ENCODE results near the gene GOLGA6C. TPM values are rescaled to one million over a fixed set of nuclear protein-coding genes. Genes with fewer than 3 reads are reported as not detected.
A peak's percentile ranks its signal among the peaks of the same experiment; 100 is the strongest.
"Not testable (repeated sequence)": the region's sequence is repeated elsewhere in the genome, so short reads cannot be mapped to it uniquely, and the experiment has no call there.

GOLGA6C gene
- total RNA-seq, 2 donors from 2014 or later: not detected

- TF ChIP-seq CTCF (IDR thresholded peaks at IDR 0.05): no peak
- DNase-seq: no peak
- H3K27me3 ChIP-seq: no peaks in the 10 kb centered on the region
- H3K36me3 ChIP-seq: no peaks in the 10 kb centered on the region
- no peak overlapping the region for H3K9ac ChIP-seq (ENCODE audit: low read depth in 2 of 2, low read length in 2 of 2)
- H3K27ac ChIP-seq: no peak overlapping the region
- no peaks in the 10 kb centered on the region for H3K9me3 ChIP-seq
- intact Hi-C loops (cut with DNase I): no loop called here
- no peak overlapping the region for H3K4me3 ChIP-seq
- H3K4me1 ChIP-seq: no peaks in the 10 kb centered on the region
Observed at GRCh38 chr15:75249726-75250125, 8.4 kb upstream of the GOLGA6C start.

GRCh38 chr15:75251343-75251742, 6.8 kb upstream of the GOLGA6C start:
- H3K4me1 ChIP-seq; H3K9ac ChIP-seq (ENCODE audit: low read depth in 2 of 2, low read length in 2 of 2); H3K36me3 ChIP-seq; H3K9me3 ChIP-seq; H3K27me3 ChIP-seq; H3K27ac ChIP-seq; H3K4me3 ChIP-seq; DNase-seq; intact Hi-C loops (cut with DNase I): not testable (repeated sequence)

- H3K27me3 ChIP-seq; H3K27ac ChIP-seq; intact Hi-C loops (cut with DNase I); H3K4me1 ChIP-seq; H3K4me3 ChIP-seq; DNase-seq; H3K9ac ChIP-seq (ENCODE audit: low read depth in 2 of 2, low read length in 2 of 2); H3K9me3 ChIP-seq; H3K36me3 ChIP-seq: not testable (repeated sequence)
Observed at GRCh38 chr15:75252285-75252684, 5.8 kb upstream of the GOLGA6C start.

GRCh38 chr15:75258620-75259343, 648 bp downstream of the GOLGA6C start:
- DNase-seq; intact Hi-C loops (cut with DNase I); H3K9me3 ChIP-seq; H3K4me1 ChIP-seq; H3K4me3 ChIP-seq; H3K9ac ChIP-seq (ENCODE audit: low read depth in 2 of 2, low read length in 2 of 2); H3K36me3 ChIP-seq; H3K27ac ChIP-seq; H3K27me3 ChIP-seq: not testable (repeated sequence)

- H3K27ac ChIP-seq; H3K27me3 ChIP-seq; H3K36me3 ChIP-seq; H3K9ac ChIP-seq (ENCODE audit: low read depth in 2 of 2, low read length in 2 of 2); intact Hi-C loops (cut with DNase I); DNase-seq; H3K9me3 ChIP-seq; H3K4me3 ChIP-seq; H3K4me1 ChIP-seq: not testable (repeated sequence)
Observed at GRCh38 chr15:75259873-75260272, 1.7 kb downstream of the GOLGA6C start.

- DNase-seq; intact Hi-C loops (cut with DNase I); H3K9ac ChIP-seq (ENCODE audit: low read depth in 2 of 2, low read length in 2 of 2); H3K9me3 ChIP-seq; H3K4me1 ChIP-seq; H3K36me3 ChIP-seq; H3K4me3 ChIP-seq; H3K27ac ChIP-seq; H3K27me3 ChIP-seq: not testable (repeated sequence)
Observed at GRCh38 chr15:75273751-75274359, 15.7 kb downstream of the GOLGA6C start.

GRCh38 chr15:75274509-75275107, 16.5 kb downstream of the GOLGA6C start:
- H3K4me3 ChIP-seq; H3K9me3 ChIP-seq; H3K27ac ChIP-seq; H3K27me3 ChIP-seq; H3K4me1 ChIP-seq; H3K36me3 ChIP-seq; H3K9ac ChIP-seq (ENCODE audit: low read depth in 2 of 2, low read length in 2 of 2); intact Hi-C loops (cut with DNase I): not testable (repeated sequence)
- DNase-seq: peak; percentile 90
- peak; percentile 56 for TF ChIP-seq CTCF (IDR thresholded peaks at IDR 0.05)

- H3K4me3 ChIP-seq; H3K36me3 ChIP-seq; DNase-seq; H3K4me1 ChIP-seq; H3K27ac ChIP-seq; H3K27me3 ChIP-seq; H3K9me3 ChIP-seq; H3K9ac ChIP-seq (ENCODE audit: low read depth in 2 of 2, low read length in 2 of 2); intact Hi-C loops (cut with DNase I): not testable (repeated sequence)
Observed at GRCh38 chr15:75275617-75276016, 17.5 kb downstream of the GOLGA6C start.

GRCh38 chr15:75278497-75278896, 20.4 kb downstream of the GOLGA6C start:
- H3K27me3 ChIP-seq; H3K9me3 ChIP-seq; H3K36me3 ChIP-seq; H3K27ac ChIP-seq; H3K4me1 ChIP-seq; DNase-seq; H3K4me3 ChIP-seq; intact Hi-C loops (cut with DNase I); H3K9ac ChIP-seq (ENCODE audit: low read depth in 2 of 2, low read length in 2 of 2): not testable (repeated sequence)

GRCh38 chr15:75282572-75282971, 24.4 kb downstream of the GOLGA6C start, which contains the start of gene GOLGA6D:
Gene GOLGA6D, plus strand, starts transcription at chr15:75282835. Its CDS starts 41 bp downstream, at chr15:75282876.
- DNase-seq; H3K9me3 ChIP-seq; H3K4me1 ChIP-seq; H3K27me3 ChIP-seq; H3K36me3 ChIP-seq; intact Hi-C loops (cut with DNase I); H3K4me3 ChIP-seq; H3K9ac ChIP-seq (ENCODE audit: low read depth in 2 of 2, low read length in 2 of 2); H3K27ac ChIP-seq: not testable (repeated sequence)

GRCh38 chr15:75284152-75284551, 26.0 kb downstream of the GOLGA6C start:
- intact Hi-C loops (cut with DNase I); DNase-seq; H3K9me3 ChIP-seq; H3K4me1 ChIP-seq; H3K4me3 ChIP-seq; H3K9ac ChIP-seq (ENCODE audit: low read depth in 2 of 2, low read length in 2 of 2); H3K27ac ChIP-seq; H3K36me3 ChIP-seq; H3K27me3 ChIP-seq: not testable (repeated sequence)

Data from colonic mucosa (tissue), 4 donors.